ENCODE results near the gene PPP1R9A. TPM values are rescaled to one million over a fixed set of nuclear protein-coding genes. Genes with fewer than 3 reads are reported as not detected.
"Not testable (repeated sequence)": the region's sequence is repeated elsewhere in the genome, so short reads cannot be mapped to it uniquely, and the experiment has no call there.

The PPP1R9A gene
- total RNA-seq, 1 experiment from 2014 or later: 3.6 TPM

GRCh38 chr7:94972296-94972695, 64.9 kb downstream of the PPP1R9A start:
- no peak for DNase-seq (ENCODE audit: extremely low read depth, low read depth)

- DNase-seq (ENCODE audit: extremely low read depth, low read depth): no peak
These were observed 66.5 kb downstream of the PPP1R9A start for GRCh38 chr7:94973844-94974243.

- no peak for DNase-seq (ENCODE audit: extremely low read depth, low read depth)
These were observed 67.0 kb downstream of the PPP1R9A start for GRCh38 chr7:94974423-94974822.

GRCh38 chr7:94975336-94975735, 67.9 kb downstream of the PPP1R9A start:
- no peak for DNase-seq (ENCODE audit: extremely low read depth, low read depth)

GRCh38 chr7:94980418-94981142, 73.2 kb downstream of the PPP1R9A start:
- DNase-seq (ENCODE audit: extremely low read depth, low read depth): no peak

GRCh38 chr7:94995921-94996320, 88.5 kb downstream of the PPP1R9A start:
- DNase-seq (ENCODE audit: extremely low read depth, low read depth): no peak

GRCh38 chr7:94996369-94996768, 89.0 kb downstream of the PPP1R9A start:
- DNase-seq (ENCODE audit: extremely low read depth, low read depth): no peak

- no peak for DNase-seq (ENCODE audit: extremely low read depth, low read depth)
These were observed 90.2 kb downstream of the PPP1R9A start for GRCh38 chr7:94997547-94997946.

- no peak for DNase-seq (ENCODE audit: extremely low read depth, low read depth)
These were observed 91.1 kb downstream of the PPP1R9A start for GRCh38 chr7:94998266-94999068.

- no peak for DNase-seq (ENCODE audit: extremely low read depth, low read depth)
These were observed 91.6 kb downstream of the PPP1R9A start for GRCh38 chr7:94999069-94999351.

- DNase-seq (ENCODE audit: extremely low read depth, low read depth): not testable (repeated sequence)
These were observed 92.2 kb downstream of the PPP1R9A start for GRCh38 chr7:94999601-95000000.

- DNase-seq (ENCODE audit: extremely low read depth, low read depth): no peak
These were observed 93.9 kb downstream of the PPP1R9A start for GRCh38 chr7:95001258-95001657.

- DNase-seq (ENCODE audit: extremely low read depth, low read depth): no peak
These were observed 94.6 kb downstream of the PPP1R9A start for GRCh38 chr7:95001815-95002561.

- no peak for DNase-seq (ENCODE audit: extremely low read depth, low read depth)
These were observed 95.4 kb downstream of the PPP1R9A start for GRCh38 chr7:95002775-95003174.

- DNase-seq (ENCODE audit: extremely low read depth, low read depth): no peak
These were observed 97.3 kb downstream of the PPP1R9A start for GRCh38 chr7:95004618-95005247.

GRCh38 chr7:95006010-95006409, 98.6 kb downstream of the PPP1R9A start:
- DNase-seq (ENCODE audit: extremely low read depth, low read depth): no peak

- DNase-seq (ENCODE audit: extremely low read depth, low read depth): not testable (repeated sequence)
These were observed 101.4 kb downstream of the PPP1R9A start for GRCh38 chr7:95008773-95009172.

- DNase-seq (ENCODE audit: extremely low read depth, low read depth): no peak
These were observed 103.9 kb downstream of the PPP1R9A start for GRCh38 chr7:95011146-95011928.

GRCh38 chr7:95011995-95012394, 104.6 kb downstream of the PPP1R9A start:
- DNase-seq (ENCODE audit: extremely low read depth, low read depth): no peak

- DNase-seq (ENCODE audit: extremely low read depth, low read depth): no peak
These were observed 110.6 kb downstream of the PPP1R9A start for GRCh38 chr7:95018021-95018420.
